ENCODE data around the gene DCAF6.
"Not testable (repeated sequence)": the region's sequence is repeated elsewhere in the genome, so short reads cannot be mapped to it uniquely, and the experiment has no call there.

DCAF6 gene

DNA sequence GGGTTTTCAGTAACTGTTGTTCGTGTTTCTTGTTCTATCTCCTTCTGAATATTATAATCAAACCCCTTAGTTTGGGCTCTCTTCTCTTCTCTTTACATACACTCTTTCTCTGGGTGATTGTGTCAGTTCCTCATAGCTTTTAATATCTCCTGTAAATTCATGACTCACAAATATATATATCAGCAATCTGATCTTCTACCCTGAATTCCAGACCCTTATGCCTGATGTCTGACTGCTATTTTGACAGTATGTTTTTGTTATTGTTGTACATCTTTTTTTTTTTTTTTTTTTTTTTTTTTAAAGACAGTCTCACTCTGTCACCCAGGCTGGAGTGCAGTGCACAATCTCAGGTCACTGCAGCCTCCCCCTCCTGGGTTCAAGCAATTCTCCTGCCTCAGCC lies 71.2 kb downstream of the DCAF6 start:
- no peak for DNase-seq (ENCODE audit: low read depth in 3 of 3, low spot score in 1 of 3)

DNA sequence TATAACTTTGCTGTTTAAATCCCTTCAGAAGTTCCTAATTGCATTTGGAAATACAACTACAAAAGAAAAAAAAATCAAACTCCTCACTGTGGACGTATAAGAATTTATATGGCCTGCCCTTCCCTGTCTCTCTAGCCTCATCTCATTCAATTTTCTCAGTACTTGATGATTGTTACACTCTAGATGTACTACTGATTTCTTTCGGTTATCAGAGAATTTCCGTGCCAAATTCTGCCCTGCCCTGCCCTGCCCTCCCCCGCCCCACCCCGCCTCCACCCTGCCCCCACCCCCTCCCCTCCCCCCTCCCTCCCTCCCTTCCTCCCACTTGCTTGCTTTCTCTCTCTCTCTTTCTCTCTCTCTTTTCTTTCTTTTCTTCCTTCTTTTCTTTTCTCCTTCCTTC lies 72.1 kb downstream of the DCAF6 start:
- no peak for DNase-seq (ENCODE audit: low read depth in 3 of 3, low spot score in 1 of 3)

DNA sequence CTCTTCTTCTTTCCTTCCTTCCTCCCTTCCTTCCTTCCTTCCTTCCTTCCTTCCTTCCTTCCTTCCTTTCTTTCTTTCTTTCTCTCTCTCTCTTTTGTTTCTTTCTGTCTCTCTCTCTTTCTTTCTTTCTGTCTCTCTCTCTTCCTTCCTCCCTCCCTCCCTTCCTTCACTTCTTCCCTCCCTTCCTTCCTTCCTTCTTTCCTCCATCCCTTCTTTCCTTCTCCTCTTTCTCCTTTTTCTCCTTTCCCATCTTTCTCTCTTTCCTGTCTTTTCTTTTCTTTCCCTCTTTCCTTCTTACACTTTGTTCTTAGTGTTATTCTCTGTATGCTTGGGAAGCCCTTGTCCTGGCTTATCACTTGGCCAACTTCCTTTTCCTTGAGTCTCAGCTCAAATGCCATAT lies 72.8 kb downstream of the DCAF6 start:
- no peak for DNase-seq (ENCODE audit: low read depth in 3 of 3, low spot score in 1 of 3)

DNA sequence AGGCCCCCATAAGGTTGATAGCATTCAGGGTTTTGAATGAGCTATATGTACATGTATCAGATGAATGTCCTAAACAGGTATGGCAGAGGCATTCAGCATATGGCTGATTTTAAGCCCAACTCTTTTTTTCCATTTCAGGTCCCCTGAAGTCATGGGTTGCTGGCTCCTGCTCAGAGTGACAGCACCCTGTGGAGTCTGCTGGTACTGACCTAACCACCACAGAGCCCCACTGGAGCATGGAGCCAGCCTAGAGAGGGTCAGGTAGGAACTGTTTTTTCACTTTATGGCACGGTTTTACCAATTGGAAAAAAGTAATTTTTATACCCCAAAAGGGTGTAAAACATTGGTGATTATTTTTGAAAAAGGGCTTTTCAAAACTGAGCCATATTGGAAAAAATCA lies 82.9 kb downstream of the DCAF6 start:
- no peak for DNase-seq (ENCODE audit: low read depth in 3 of 3, low spot score in 1 of 3)

DNA sequence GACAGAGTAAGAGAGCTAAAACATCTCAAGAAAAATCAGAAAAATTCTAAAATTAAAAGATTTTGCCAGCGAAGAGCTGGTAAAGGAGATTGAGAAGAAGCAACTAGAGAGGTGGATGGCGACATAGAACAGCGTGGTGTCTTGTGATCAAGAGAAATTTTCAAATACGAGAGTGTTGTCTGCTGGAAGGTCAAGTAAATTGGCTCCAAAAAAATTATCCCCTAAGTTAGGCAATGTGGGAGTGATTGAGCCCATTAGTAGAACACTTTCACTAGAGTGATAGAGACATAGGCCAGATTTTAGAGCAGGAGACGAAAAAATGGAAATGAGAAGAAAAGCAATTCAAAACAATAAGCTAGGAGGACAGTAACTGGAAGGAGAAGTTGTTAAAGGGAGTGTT lies 94.7 kb downstream of the DCAF6 start:
- DNase-seq (ENCODE audit: low read depth in 3 of 3, low spot score in 1 of 3), result no peak

DNA sequence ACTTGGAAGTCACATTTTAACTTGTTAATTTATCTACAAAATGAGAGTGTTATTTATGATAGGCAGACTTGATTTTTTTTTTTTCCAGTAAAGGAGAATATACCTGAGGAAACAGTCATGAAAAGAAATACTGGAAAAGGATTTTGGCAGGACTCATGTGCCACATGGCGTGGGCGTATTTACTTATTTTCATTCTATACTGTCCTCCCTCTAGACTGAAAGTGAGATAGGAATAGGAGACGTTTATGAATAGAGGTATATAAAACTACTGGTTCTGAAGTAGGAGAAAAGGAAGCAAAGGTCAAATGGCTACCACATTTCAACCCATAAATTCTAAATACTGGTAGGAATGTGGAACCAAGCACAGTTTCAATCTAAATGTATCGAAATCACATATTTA lies 95.1 kb downstream of the DCAF6 start:
- no peak for DNase-seq (ENCODE audit: low read depth in 3 of 3, low spot score in 1 of 3)

DNA sequence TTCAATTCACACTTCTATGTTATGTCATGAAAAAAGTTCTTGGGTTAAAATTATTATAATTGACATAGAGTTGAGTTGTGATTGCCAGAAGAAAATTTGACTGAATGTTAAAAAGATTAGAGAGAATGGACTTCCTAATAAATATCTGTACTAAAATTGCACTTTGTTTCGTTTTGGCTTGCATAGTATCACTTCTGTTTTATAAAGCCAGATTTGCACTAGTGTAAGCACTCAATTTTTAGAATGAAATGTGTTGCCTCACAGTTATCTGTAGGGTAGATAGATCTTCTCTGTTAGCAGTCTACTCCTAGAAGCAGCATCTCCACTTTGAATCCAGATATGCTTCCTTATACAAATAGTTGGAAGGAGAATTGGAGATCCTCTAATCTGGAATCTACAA lies 95.5 kb downstream of the DCAF6 start:
- DNase-seq (ENCODE audit: low read depth in 3 of 3, low spot score in 1 of 3), result no peak

DNA sequence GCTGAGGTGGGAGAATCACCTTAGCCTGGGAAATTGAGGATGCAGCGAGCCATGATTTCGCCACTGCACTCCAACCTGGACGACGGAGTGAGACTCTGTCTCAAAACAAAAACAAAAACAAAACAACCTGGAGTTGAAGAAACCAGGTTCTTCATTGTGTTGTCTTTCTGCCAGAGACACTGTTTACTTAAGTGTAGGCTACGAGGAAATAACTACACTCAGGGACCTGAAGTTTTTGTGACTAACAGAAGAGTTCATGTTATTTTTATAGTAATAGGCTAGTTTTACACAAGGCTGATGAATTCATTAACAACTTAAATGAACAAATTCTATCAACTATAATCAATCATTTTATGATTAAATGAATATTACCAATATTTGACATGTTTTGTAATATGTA lies 98.9 kb downstream of the DCAF6 start:
- no peak for DNase-seq (ENCODE audit: low read depth in 3 of 3, low spot score in 1 of 3)

DNA sequence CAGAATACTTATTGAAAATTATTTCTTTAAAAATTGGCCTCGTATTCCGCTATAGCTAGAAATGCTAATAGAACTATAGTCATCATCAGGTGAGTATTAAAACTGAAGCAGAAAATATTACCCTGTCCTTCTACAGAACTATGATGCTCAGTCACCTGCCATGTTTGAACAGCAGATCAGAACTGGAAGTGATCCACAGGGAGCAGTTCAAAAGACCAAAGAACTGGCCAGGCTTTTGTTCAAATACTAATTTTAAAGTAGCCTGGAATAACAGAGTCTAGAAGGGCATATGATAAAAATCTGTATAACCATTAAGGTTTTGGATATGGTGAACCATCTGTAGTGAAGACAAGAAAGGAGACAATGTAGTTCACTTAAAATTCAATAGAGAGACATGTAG lies 105.9 kb downstream of the DCAF6 start:
- DNase-seq (ENCODE audit: low read depth in 3 of 3, low spot score in 1 of 3), result no peak

DNA sequence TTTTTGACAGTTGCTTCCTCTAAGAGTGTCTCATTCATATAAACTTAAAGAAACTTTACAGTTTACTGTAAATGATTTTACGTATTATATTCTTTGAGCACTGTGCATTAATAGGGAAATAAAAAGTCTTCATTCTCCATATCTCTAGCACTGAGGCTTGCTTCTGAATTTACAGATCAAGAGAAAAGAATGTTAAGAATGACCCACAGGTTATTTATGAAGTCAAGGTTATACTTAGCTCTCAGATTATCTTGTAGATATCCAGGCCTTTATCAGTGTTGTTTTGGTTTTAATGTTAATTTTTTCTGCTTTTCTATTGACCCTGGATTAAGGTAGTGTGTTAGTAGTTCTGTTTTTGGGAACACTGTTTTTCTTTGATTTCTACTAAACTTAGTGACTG lies 108.8 kb downstream of the DCAF6 start:
- no peak for DNase-seq (ENCODE audit: low read depth in 3 of 3, low spot score in 1 of 3)

DNA sequence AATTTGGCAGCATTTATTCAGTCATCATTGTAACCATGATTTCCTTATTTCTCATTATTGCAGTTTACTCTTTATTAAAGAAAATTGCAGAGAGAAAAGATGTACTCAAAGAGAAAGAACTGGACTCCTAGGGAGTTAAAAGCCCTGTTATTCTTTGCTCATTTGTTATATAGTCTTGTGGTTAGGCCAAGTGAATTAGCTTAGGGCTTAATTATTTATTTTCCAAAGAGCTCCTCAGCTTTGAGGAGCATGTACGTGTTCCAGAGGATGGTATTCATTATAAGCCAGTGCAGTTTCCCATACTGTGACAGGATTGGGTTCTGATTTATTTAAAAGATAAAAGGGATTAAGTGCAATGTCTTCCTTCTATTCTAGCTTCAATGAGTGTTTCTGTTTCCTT lies 113.8 kb downstream of the DCAF6 start:
- no peak for DNase-seq (ENCODE audit: low read depth in 3 of 3, low spot score in 1 of 3)

DNA sequence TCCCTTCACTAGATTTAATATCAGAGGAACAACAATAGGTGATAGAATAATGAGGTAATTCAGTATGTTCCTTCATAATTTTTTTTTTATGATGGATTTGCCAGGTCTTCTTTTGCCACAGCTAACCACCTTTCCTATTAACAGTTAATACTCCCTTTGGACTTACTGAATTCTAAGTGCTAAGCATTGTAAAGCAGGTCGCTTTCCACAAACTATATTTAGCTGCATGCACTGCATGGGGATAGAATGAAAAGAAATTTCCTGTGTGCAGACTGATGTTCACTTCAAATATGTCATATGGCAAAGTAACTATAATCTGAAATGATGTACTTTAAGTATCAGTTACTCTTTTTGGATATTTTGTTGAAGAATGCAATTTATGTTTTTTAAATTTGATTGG lies 114.4 kb downstream of the DCAF6 start:
- DNase-seq (ENCODE audit: low read depth in 3 of 3, low spot score in 1 of 3), result no peak

DNA sequence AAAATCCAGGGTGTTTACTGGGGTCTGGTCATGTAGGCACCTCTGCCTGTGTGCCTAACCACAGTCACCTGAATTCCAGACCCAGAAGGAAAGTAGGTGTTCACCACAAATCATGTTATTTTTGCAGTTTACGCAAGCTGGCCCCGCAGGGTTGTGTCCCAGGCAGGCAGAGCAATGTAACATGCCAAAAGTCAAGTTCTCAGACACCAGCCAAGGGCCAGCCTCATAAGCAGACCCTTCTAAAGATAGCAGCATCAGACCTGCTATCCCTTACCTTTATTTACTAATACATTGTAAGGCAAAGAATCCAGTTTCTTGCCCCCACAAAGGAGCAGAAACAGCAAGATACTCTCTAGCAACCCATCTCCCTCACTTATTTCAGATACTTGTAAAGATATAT lies 117.2 kb downstream of the DCAF6 start:
- DNase-seq (ENCODE audit: low read depth in 3 of 3, low spot score in 1 of 3), result no peak

DNA sequence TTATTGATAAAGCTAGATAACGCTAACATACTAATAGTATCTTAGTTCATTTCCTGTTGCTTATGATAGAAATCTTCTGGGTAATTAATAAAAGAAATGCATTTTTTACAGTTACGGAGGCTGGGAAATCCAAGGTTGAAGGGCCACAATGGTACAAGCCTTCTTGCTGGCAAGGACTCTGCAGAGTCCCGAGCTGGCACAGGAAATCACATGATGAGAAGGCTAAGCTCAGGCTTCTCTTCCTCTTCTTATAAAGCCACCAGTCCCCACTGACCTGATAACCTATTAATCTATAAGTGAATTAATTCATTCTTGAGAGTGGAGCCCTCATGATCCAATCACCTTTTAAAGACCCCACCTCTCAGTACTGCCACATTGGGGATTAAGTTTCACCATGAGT lies 117.6 kb downstream of the DCAF6 start:
- no peak for DNase-seq (ENCODE audit: low read depth in 3 of 3, low spot score in 1 of 3)

DNA sequence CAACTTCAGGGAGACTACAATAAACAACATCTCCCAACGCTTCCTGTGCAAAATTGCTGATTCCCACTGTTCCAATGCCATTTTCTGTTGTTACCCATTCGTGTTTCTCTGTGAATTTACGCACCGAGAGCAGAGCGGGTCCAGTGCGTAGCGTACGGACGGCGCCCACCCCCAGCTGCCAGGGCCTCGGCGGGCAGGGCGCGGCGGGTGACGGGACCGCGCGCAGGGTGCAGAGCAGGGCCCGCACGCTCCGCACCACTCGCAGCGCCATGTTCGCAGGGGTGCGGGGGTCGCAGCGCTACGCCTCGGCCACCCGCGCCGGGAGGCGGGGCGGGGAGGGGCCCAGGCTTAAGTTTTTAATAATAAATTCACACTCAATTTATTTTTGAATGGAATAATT lies 119.7 kb downstream of the DCAF6 start:
- DNase-seq (ENCODE audit: low read depth in 3 of 3, low spot score in 1 of 3), result not testable (repeated sequence)

DNA sequence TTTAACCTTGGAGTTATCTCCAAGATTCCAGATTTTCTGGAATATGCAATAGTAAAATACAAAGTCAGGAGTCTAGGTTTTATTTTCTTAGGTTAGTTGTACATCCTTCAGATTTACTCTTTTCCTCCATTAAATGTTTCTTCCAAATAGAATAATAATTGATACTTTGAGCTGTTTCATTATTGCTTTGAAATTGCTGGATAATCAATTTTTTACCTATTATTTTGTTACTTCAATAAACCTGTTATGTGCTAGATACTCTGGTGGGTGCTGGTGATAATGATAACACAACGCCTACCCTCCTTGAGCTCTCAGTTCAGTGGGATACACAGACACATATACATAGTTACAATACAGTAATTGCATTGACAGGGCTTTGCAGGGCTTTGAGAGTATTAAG lies 120.9 kb downstream of the DCAF6 start:
- DNase-seq (ENCODE audit: low read depth in 3 of 3, low spot score in 1 of 3), result no peak

DNA sequence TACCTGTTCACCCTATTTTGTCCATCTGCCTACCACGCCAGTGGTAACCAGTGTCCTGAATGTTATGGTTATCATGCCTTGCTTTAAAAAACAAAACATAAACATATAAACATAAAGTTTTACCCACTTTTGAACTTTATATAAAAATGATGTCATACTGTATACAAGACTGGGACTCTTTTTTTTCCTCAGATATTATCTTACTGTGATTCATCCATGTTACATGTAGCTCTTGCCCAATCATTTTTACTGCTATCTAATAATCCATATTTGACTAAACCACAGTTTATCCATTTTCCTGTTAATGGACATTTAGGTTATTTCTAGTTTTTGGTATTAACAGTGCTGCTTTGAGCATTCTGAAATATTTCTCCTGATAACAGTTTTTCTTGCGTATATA lies 121.4 kb downstream of the DCAF6 start:
- no peak for DNase-seq (ENCODE audit: low read depth in 3 of 3, low spot score in 1 of 3)

DNA sequence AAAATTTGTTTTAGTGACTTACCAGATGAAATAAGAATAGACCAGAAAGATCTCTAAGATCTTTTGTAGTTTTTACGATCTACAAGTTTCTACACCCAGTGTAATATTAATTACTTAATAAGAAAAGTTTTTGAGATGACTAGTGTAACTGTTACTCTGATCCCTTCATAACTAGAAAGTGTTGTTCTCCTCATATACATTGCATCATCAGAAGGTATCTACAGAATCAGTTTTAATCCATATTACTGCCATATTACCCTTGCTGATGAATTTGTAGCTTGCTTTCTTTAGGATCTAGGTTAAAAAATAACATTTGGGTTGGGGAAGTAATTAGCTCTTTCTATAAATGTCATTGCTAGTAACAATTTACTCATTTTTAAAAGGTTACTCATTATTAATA lies 127.7 kb downstream of the DCAF6 start:
- DNase-seq (ENCODE audit: low read depth in 3 of 3, low spot score in 1 of 3), result no peak

DNA sequence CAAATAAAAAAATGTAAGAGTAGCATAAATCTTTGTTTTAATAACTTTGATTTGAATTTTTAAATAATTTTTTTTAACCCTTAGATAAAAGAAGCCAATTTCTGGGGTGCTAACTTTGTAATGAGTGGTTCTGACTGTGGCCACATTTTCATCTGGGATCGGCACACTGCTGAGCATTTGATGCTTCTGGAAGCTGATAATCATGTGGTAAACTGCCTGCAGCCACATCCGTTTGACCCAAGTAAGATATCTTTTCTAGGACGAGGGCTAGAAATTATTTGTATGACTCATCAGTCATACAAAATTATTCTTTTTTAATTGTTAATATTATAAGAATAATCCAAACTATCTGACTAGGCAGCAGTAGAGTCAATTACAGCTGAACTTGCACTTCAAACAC lies 129.0 kb downstream of the DCAF6 start:
- DNase-seq (ENCODE audit: low read depth in 3 of 3, low spot score in 1 of 3), result no peak

DNA sequence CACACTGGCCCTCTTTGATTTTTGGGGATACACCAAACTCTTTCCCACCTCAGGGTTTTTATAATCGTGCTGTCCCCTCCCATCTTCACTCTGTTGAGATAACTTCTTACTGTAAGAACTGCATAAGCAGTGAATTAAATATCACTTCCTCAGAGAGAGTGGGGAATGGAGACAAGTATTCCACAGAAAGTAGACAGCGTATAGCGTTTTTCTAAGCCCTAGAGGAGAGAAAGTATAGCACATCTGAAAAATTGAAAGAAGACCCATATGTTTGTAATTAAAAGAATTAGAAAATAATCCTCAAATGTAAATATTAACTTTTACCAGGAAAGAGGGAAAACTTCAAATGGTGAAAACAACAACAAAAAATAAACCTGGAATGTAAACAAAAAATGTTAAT lies 132.9 kb downstream of the DCAF6 start:
- no peak for DNase-seq (ENCODE audit: low read depth in 3 of 3, low spot score in 1 of 3)

DNA sequence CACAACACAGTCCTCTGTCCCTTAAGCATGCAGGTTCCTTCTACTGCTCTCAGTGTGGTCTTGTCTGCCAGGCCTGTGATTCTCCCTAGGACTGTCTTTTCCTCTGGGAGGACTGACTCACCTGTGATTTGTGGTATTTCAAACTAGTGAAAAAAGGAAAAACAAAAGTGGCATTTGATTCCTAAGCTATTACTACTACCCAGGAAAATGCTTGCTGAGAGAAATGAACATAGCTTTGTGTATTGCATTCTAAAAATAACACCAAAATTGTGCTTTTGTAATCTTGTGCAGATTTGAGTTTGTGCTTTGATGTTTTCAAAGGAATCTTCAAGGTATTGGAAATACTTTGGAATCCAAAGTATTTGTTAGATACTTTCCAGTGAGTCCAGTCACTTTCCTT lies 143.3 kb downstream of the DCAF6 start:
- no peak for DNase-seq (ENCODE audit: low read depth in 3 of 3, low spot score in 1 of 3)

DNA sequence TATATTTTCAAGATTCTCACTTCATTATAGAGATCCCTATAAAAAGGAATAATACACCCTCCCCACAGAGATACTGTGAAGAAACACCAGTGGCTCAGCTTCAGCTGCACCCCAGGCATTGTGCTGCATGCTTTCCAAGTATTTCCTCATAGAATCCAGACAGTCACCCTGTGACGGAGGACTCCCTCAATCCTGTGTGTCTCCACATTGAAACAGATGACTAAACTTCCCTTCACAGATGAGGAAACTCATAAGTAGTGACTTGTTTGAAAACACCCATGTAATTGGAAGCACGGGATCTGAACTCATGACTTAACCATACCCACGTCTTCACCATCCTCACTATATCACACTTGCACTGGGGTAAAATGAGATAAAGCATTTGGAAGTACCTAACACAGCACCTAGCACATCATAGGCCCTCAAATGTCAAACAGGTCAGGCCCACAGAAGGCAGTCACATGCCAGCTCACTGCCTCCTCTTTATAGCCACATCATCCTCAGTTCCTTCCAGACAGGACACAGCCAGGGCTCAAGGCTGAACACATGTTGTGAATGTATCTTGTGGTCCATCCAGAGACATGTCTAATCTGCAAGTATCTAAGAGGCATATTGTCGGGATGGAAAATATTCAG lies 145.0 kb downstream of the DCAF6 start:
- no peak for DNase-seq (ENCODE audit: low read depth in 3 of 3, low spot score in 1 of 3)

DNA sequence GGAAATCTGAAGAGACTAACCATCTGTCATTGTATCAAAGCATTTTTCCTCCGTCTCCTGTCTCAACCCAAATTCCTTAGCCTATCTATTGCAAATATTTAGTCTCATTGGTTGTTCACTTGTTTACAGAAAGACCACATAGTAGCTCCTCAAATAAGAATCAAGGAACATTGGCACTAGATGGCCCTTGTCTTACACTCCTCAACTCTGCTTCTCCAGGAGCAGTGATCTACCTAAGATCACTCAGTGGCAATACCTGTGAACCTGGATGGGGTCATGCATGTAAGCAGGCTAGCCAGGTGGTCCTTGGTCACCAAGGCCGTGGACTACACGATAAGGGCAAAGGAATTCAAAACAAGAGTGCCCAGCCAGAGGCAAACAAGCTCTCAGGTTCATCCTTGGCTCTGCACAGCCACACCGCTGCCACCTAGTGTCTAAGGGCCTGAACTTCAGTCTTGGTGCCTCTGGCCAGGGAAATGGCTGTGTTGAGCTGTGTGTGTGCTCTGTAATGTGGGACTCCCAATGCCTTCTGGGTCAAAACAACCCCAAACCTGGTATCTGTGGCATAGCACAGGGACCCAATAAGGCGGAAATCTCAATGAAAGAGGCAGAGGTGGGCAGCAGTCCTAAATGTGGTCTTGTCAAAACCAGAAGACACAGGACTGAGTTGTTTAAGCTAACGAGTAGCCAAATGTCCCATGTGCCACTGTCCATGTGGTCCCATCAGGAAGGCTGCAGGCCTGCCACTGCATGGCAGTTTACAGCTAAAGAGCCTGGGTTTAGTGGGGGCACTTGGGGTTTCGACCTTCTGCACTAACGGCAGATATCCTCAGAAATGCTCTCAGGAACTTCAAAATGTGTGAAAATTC lies 145.8 kb downstream of the DCAF6 start:
- peak; percentile 8 to 41 (median 16) for DNase-seq (ENCODE audit: low read depth in 3 of 3, low spot score in 1 of 3)

Data from stimulated activated CD4-positive, alpha-beta T cell treated with anti-CD3 and anti-CD28 coated beads, TNF-alpha, amount 100 ng/mL, for 1 hour (primary cell).